ENCODE results near the gene TCF12. TPM values are rescaled to one million over a fixed set of nuclear protein-coding genes. Genes with fewer than 3 reads are reported as not detected.

The TCF12 gene
- total RNA-seq, 1 experiment from 2014 or later = 76.7 TPM

DNA sequence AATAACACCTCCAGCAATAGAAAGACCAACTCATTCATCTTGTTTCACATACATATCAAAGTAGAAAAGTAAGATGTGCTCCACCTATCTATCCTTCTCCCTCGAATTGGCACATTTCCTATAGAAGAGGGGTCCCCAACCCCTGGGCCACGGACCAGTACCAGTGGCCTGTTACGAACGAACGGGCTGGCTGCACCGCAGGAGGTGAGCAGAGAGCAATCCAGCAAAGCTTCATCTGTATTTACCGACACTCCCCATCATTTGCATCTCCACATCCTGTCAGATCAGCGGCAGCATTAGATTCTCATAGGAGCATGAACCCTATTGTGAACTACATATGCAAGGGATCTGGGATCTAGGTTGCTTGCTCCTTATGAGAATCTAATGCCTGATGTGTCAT, 362.9 kb downstream of the TCF12 start:
- no peaks in the 10 kb centered on the region for H3K27me3 Mint-ChIP-seq (ENCODE audit: low read depth)
- H3K9me3 Mint-ChIP-seq = no peaks in the 10 kb centered on the region; a peak in 1 of 5 replicates
- no peak overlapping the region for H2AFZ ChIP-seq (ENCODE audit: low read length)
- H3K9ac ChIP-seq (ENCODE audit: extremely low read depth, insufficient read length, low read length) = no peak overlapping the region
- TF ChIP-seq CTCF (conservative IDR thresholded peaks at IDR 0.05) = no peak
- H3K56ac ChIP-seq (ENCODE audit: insufficient read length, low read depth, low read length) = no peak overlapping the region
- H3K4ac ChIP-seq (ENCODE audit: low read depth, low read length) = no peak overlapping the region
- H3K23me2 ChIP-seq (ENCODE audit: insufficient read length, low read depth, low read length, poor library complexity, severe bottlenecking) = no peaks in the 10 kb centered on the region
- no peak overlapping the region for H2BK12ac ChIP-seq (ENCODE audit: insufficient read length, low read depth, low read length)
- DNase-seq = no peak
- peaks cover 26 to 32% of the 10 kb centered on the region in 2 experiments for H3K4me1 Mint-ChIP-seq
- no peak overlapping the region for H2BK120ac ChIP-seq (ENCODE audit: low read depth, low read length, poor library complexity, severe bottlenecking)
- H3K9me3 ChIP-seq (ENCODE audit: control insufficient read depth, low read depth, low read length) = no peaks in the 10 kb centered on the region
- H3K4me2 ChIP-seq (ENCODE audit: insufficient read depth, insufficient read length, low read length) = no peak overlapping the region
- no peak overlapping the region for H3K23ac ChIP-seq (ENCODE audit: insufficient read length, low read depth, low read length)
- H4K8ac ChIP-seq (replicated peaks; ENCODE audit: insufficient read length, low read depth, low read length) = no peak overlapping the region
- H3K27ac ChIP-seq (ENCODE audit: insufficient read length, low read depth, low read length) = no peak overlapping the region
- no peak overlapping the region for H3K14ac ChIP-seq (ENCODE audit: insufficient read depth, low read length)
- peak overlapping the region in 1 of 2 experiments; percentile 49; a peak in 1 of 5 replicates for H3K4me3 Mint-ChIP-seq
- peaks cover 30 to 59% (median 49%) of the 10 kb centered on the region in 3 experiments for H3K36me3 Mint-ChIP-seq (ENCODE audit: insufficient read depth in 1 of 3, low read depth in 3 of 3)
- peak overlapping the region; percentile 63 to 89 (median 83); a peak in 4 of 7 replicates for H3K27ac Mint-ChIP-seq
- H2BK20ac ChIP-seq (ENCODE audit: low read depth, low read length, poor library complexity, severe bottlenecking) = no peak overlapping the region
- no peak overlapping the region for H4K5ac ChIP-seq (ENCODE audit: insufficient read length, low read depth, low read length)
- no peak overlapping the region for H3T11ph ChIP-seq (ENCODE audit: low read length)
- peaks cover 6% of the 10 kb centered on the region; the same call in 1 of the 2 replicates for H3K4me1 ChIP-seq (ENCODE audit: insufficient read depth, low read length)
- H2BK15ac ChIP-seq (ENCODE audit: low read depth, low read length) = no peak overlapping the region
- H3K18ac ChIP-seq (ENCODE audit: insufficient read length, low read depth, low read length) = no peak overlapping the region
- WGBS (ENCODE audit: extremely low coverage, insufficient read length, low lambda C conversion rate) = no CpG with 5 or more reads among the region's 8 CpGs
- H2BK5ac ChIP-seq (ENCODE audit: insufficient read length, low read length) = no peak overlapping the region
- H4K20me1 ChIP-seq (ENCODE audit: control insufficient read depth, insufficient read depth, insufficient read length) = no peaks in the 10 kb centered on the region
- no peaks in the 10 kb centered on the region for H3K27me3 ChIP-seq (ENCODE audit: insufficient read depth, low read length)
- no peak overlapping the region for H2AK5ac ChIP-seq (ENCODE audit: insufficient read length, low read length)
- H3K79me2 ChIP-seq (ENCODE audit: insufficient read depth, low read length) = no peaks in the 10 kb centered on the region
- H3K79me1 ChIP-seq (ENCODE audit: insufficient read depth, low read depth, low read length, poor library complexity, severe bottlenecking) = no peaks in the 10 kb centered on the region
- no peak overlapping the region for H4K91ac ChIP-seq (ENCODE audit: insufficient read length, low read depth, low read length)

All from H9 (cell line).